MM.1S (cell line): ENCODE results near the gene PXMP4.

Experiments used
- CTCF ChIP-seq: fragments of 300-600 bp; sonication (generic); IDR thresholded peaks from 2 replicates; pipeline ENCODE4 v1.5.1; 2016; ENCODE audit warnings: antibody characterized with exemption, low read length, mixed read lengths
- EZH2 ChIP-seq: fragments of 300-600 bp; sonication (generic); optimal IDR thresholded peaks from 2 replicates; pipeline ENCODE3; 2017; ENCODE audit warnings: low read depth, mild to moderate bottlenecking, antibody characterized with exemption, low read length, mixed read lengths

- TF ChIP-seq CTCF (no peak), EZH2 (no peak)
Observed at GRCh38 chr20:33765099-33765498, 45.0 kb upstream of the PXMP4 start.
